Aorta (tissue), 5 donors: ENCODE measurements around the gene CCT6B. TPM values are rescaled to one million over a fixed set of nuclear protein-coding genes. Genes with fewer than 3 reads are reported as not detected.

Experiments
- ATAC-seq: fragments of 200-7000 bp; cut with Tn5 transposase; one replicate; pipeline ENCODE4 v1.9.1; 2022; ENCODE audit warnings: moderate library complexity; ENCODE audit not compliant: low FRiP score
- DNase-seq, 2 donors: peaks; one replicate each; pipeline ENCODE4 v3.0.0-alpha.2; 2020
- H3K27ac ChIP-seq, 2 donors: one replicate each; pipeline ENCODE4 v1.5.1; 2013; ENCODE audit warnings: low read length in 2 of 2, mild to moderate bottlenecking in 2 of 2, moderate library complexity in 2 of 2, control low read depth in 1 of 2, inconsistent platforms in 1 of 2, low read depth in 1 of 2
- H3K27me3 ChIP-seq, 2 donors: one replicate each; pipeline ENCODE4 v1.6.1; 2013; ENCODE audit warnings: control low read depth in 1 of 2, low read length in 1 of 2, mild to moderate bottlenecking in 1 of 2, moderate library complexity in 1 of 2; ENCODE audit not compliant: insufficient read depth in 2 of 2, control insufficient read depth in 1 of 2
- H3K36me3 ChIP-seq, 2 donors: one replicate each; pipeline ENCODE4 v1.6.1; 2013; ENCODE audit warnings: control low read depth in 1 of 2, low read length in 1 of 2, mild to moderate bottlenecking in 1 of 2; ENCODE audit not compliant: insufficient read depth in 2 of 2, control insufficient read depth in 1 of 2
- H3K4me1 ChIP-seq, 2 donors: one replicate each; pipeline ENCODE4 v1.6.1; 2013; ENCODE audit warnings: low read length in 2 of 2, control low read depth in 1 of 2, mild to moderate bottlenecking in 1 of 2, moderate library complexity in 1 of 2; ENCODE audit not compliant: insufficient read depth in 2 of 2, control insufficient read depth in 1 of 2
- H3K4me3 ChIP-seq, 2 donors: one replicate each; pipeline ENCODE4 v1.5.1; 2013; ENCODE audit warnings: low read length in 2 of 2, control low read depth in 1 of 2, mild to moderate bottlenecking in 1 of 2
- H3K9me3 ChIP-seq: one replicate; pipeline ENCODE4 v1.6.1; 2013; ENCODE audit warnings: mild to moderate bottlenecking, low read length; ENCODE audit not compliant: control insufficient read depth
- WGBS, 2 donors: extraction: QIAGEN DNeasy Blood & Tissue Kit; methylation state at CpG; one replicate each; pipeline ENCODE4 v1.1.7; 2013; 5-methylcytosine and 5-hydroxymethylcytosine counted together
- intact Hi-C, 2 donors: fragments of 100-400 bp; cut with DNase I; formaldehyde crosslinking; loops; one replicate each; pipeline versions ENCODE4 v1.14.2 to v1.15.0; 2022
- polyA plus RNA-seq, 2 donors: library from polyadenylated mRNA; stranded (reverse); fragments of 200-250 nt; gene quantifications; one replicate each; pipeline ENCODE4 v1.2.3, GENCODE V29; 2013
- total RNA-seq, 2 donors: library from RNA; stranded (reverse); fragmentation: NEBNext Ultra II Directional; extraction: Animal tissue kit (Norgen Biotek cat#: 25700); gene quantifications; one replicate each; pipeline ENCODE4 v1.2.1, GENCODE V29; 2021
- donor health status: healthy with polysubstance abuse.
- donor health status: Bipolar disorder and iron deficiency.
- donor health status: DM: no; HTN: no; CAD: no.
- donor health status: DM: no; HTN: no; CAD: no.
- donor health status: DM: yes; HTN: yes; CAD: no.

The CCT6B gene
- total and polyA plus RNA-seq, 4 donors = 0.63 to 2.6 (median 2.2) TPM

DNA sequence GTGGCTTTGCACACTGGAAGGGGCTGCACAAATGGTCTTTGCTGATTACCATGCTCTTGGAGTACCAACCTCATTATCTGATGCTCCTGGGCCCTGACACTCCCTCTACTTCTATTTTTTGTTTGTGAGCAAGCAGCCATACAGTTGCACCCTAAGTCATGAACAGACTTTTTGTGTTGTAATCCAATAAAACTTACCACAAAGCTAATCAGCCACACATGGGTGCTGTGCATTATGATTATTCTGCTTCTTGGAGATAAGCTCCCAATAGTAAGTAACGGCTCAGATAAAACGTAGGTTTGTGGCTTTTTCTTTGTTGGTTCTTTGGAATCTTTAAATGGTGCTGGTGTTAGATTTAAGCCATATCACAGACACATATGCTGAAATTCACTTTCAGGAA, 76.2 kb downstream of the CCT6B start:
- no peaks in the 10 kb centered on the region for H3K4me1 ChIP-seq
- H3K4me3 ChIP-seq = no peak overlapping the region
- H3K27me3 ChIP-seq = no peaks in the 10 kb centered on the region
- no peaks in the 10 kb centered on the region for H3K36me3 ChIP-seq
- no peak for ATAC-seq
- H3K9me3 ChIP-seq = peaks cover 4% of the 10 kb centered on the region
- H3K27ac ChIP-seq = no peak overlapping the region
- DNase-seq = no peak
- WGBS, 2 donors = 65 to 73% methylated on average over 2 of the region's 2 CpGs
- intact Hi-C loops = no loop called here

DNA sequence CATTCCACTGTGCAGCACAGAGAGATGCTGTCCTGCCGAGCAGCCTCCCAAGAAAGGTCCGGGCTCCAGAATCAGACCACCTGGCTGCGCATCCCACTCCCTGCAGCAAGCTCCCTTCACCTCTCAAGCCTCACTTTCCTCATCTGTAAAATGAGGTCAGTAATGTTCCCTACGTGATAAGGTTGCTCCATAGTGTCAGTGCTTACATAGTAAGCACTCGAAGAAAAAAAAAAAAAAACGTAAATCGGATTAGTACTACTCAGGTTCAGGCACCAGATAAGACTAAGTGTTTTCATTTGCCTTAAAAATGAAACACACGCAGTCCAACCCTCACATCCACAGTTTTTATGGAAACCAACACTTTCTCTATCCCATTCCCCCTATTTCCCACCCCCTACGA, 76.7 kb downstream of the CCT6B start:
- no peaks in the 10 kb centered on the region for H3K27me3 ChIP-seq
- 65 to 77% methylated on average over 9 of the region's 9 CpGs for WGBS, 2 donors
- H3K36me3 ChIP-seq = no peaks in the 10 kb centered on the region
- DNase-seq = no peak
- no peak overlapping the region for H3K4me3 ChIP-seq
- no peaks in the 10 kb centered on the region for H3K4me1 ChIP-seq
- intact Hi-C loops = no loop called here
- H3K27ac ChIP-seq = no peak overlapping the region
- no peak for ATAC-seq
- H3K9me3 ChIP-seq = peaks cover 4% of the 10 kb centered on the region

DNA sequence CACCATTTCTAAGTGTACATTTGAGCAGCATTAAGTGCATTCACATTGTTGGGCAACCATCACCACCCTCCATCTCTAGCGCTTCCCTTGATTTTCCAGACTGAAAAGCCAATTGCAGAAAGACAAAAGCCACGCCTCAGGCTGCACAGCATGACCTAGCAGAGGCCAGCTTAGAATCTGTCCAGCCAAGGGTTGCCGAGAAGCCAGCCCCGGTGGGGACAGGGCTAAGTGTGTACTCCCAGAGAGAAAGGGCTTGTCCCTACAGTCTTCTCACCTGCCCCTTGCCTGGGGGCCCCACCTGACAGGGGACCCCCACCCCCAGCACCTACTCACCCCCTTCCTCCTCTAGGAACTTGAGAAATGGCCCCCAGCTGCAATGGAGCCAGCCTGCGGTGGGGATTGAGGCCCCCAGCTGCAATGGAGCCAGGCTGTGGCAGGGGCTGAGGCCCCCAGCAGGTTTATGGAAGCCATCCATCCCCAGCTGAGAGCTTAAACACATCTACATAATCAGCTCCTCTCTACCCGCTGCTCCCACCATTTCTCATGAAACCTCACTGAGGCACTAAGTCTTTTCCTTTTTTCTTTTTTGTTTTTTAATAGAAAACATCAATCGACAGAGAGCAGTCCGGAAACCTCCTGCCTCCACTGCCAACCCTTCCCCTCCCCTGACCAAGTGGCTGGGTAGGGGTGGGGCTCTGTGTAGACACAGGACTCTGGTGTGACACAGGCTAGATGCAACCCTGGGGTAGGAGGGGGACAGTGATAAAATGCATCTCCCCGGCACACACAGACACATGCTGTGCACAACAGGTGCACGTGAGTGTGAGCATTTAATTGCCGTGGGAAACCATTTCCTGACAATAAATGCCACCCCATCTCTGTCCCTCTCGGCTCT, 77.9 kb downstream of the CCT6B start:
- Histone ChIP-seq H3K9me3 (peaks cover 5% of the 10 kb centered on the region), H3K4me3 (no peak overlapping the region), H3K36me3 (no peaks in the 10 kb centered on the region), H3K4me1 (no peaks in the 10 kb centered on the region), H3K27ac (no peak overlapping the region), H3K27me3 (no peaks in the 10 kb centered on the region)
- intact Hi-C loops = no loop called here
- DNase-seq (no peak), ATAC-seq (no peak)
- WGBS, 2 donors = 19 to 21% methylated on average over 12 of the region's 12 CpGs

- H3K27ac ChIP-seq = no peak overlapping the region
- H3K27me3 ChIP-seq = no peaks in the 10 kb centered on the region
- intact Hi-C loops = no loop called here
- H3K36me3 ChIP-seq = no peaks in the 10 kb centered on the region
- no peaks in the 10 kb centered on the region for H3K4me1 ChIP-seq
- peaks cover 2% of the 10 kb centered on the region for H3K9me3 ChIP-seq
- ATAC-seq (no peak), DNase-seq (no peak)
- WGBS, 2 donors = 33 to 37% methylated on average over 3 of the region's 3 CpGs
- H3K4me3 ChIP-seq = no peak overlapping the region
These were observed 82.1 kb downstream of the CCT6B start for GRCh38 chr17:34879146-34879545.

Other genes starting within 250 kb of the CCT6B start
- 10 to 100 TPM; 12.9 to 14.5 TPM for gene ZNF830, start 80 bp upstream of the CCT6B start, total RNA-seq
- 10 to 100 TPM in 1 of 2 donors, 1 to 10 TPM in 1; 8.9 to 16.8 TPM for gene ZNF830, start 80 bp upstream of the CCT6B start, polyA plus RNA-seq
- 10 to 100 TPM; 26.7 to 33.0 TPM for gene LIG3, start 19.1 kb upstream of the CCT6B start, total RNA-seq
- gene LIG3, start 19.1 kb upstream of the CCT6B start, polyA plus RNA-seq = 10 to 100 TPM in 1 of 2 donors, 1 to 10 TPM in 1; 6.7 to 10.3 TPM
- 10 to 100 TPM; 25.0 to 25.1 TPM for gene RFFL, start 102.2 kb upstream of the CCT6B start, total RNA-seq
- gene RFFL, start 102.2 kb upstream of the CCT6B start, polyA plus RNA-seq = 10 to 100 TPM; 11.4 to 19.4 TPM
- gene RAD51D, start 158.4 kb upstream of the CCT6B start, total RNA-seq = 10 to 100 TPM; 14.8 to 17.3 TPM
- 10 to 100 TPM in 1 of 2 donors, 1 to 10 TPM in 1; 3.6 to 10.2 TPM for gene RAD51D, start 158.4 kb upstream of the CCT6B start, polyA plus RNA-seq
- gene FNDC8, start 160.2 kb upstream of the CCT6B start, total RNA-seq = not detected
- gene FNDC8, start 160.2 kb upstream of the CCT6B start, polyA plus RNA-seq = not detected
- gene NLE1, start 180.8 kb upstream of the CCT6B start, total RNA-seq = 10 to 100 TPM in 1 of 2 donors, 1 to 10 TPM in 1; 6.1 to 10.4 TPM
- 1 to 10 TPM; 4.5 to 5.6 TPM for gene NLE1, start 180.8 kb upstream of the CCT6B start, polyA plus RNA-seq
- gene UNC45B, start 186.4 kb upstream of the CCT6B start, total RNA-seq = not detected
- gene UNC45B, start 186.4 kb upstream of the CCT6B start, polyA plus RNA-seq = under 1 TPM in 1 of 2 donors, not detected in 1; 0.50 TPM
- not detected for gene SLC35G3, start 232.9 kb upstream of the CCT6B start, total RNA-seq
- gene SLC35G3, start 232.9 kb upstream of the CCT6B start, polyA plus RNA-seq = not detected